Karpas-422 (cell line): ENCODE data around the gene GALNT6. TPM values are rescaled to one million over a fixed set of nuclear protein-coding genes. Genes with fewer than 3 reads are reported as not detected.

Experiments used
- DNase-seq: peaks from one replicate; pipeline ENCODE4 v3.0.0-alpha.2; 2015
- H2AFZ ChIP-seq: fragments of 200-600 bp; sonication (generic); 2 replicates; pipeline ENCODE4 v1.6.1; 2014; ENCODE audit warnings: antibody characterized with exemption, low read length, mixed read lengths
- H3K27ac ChIP-seq: fragments of 200-600 bp; sonication (generic); 2 replicates; pipeline ENCODE4 v1.5.1; 2014; ENCODE audit warnings: mild to moderate bottlenecking, low read length, moderate library complexity
- H3K27me3 ChIP-seq: fragments of 200-600 bp; sonication (generic); 2 replicates; pipeline ENCODE4 v1.6.1; 2014; ENCODE audit warnings: low read length, mixed read lengths
- H3K36me3 ChIP-seq: fragments of 200-600 bp; sonication (generic); 2 replicates; pipeline ENCODE4 v1.6.1; 2014; ENCODE audit warnings: low read length, mixed read lengths; ENCODE audit not compliant: insufficient read depth
- H3K4me1 ChIP-seq: fragments of 200-600 bp; sonication (generic); 2 replicates; pipeline ENCODE4 v1.6.1; 2014; ENCODE audit warnings: mild to moderate bottlenecking, low read length, mixed read lengths
- H3K4me2 ChIP-seq: fragments of 200-600 bp; sonication (generic); 2 replicates; pipeline ENCODE4 v1.6.1; 2014; ENCODE audit warnings: low read length, low read depth, mild to moderate bottlenecking; ENCODE audit not compliant: poor library complexity, severe bottlenecking
- H3K4me3 ChIP-seq: fragments of 200-600 bp; sonication (generic); 2 replicates; pipeline ENCODE4 v1.5.1; 2014; ENCODE audit warnings: mild to moderate bottlenecking, antibody characterized with exemption, low read length, mixed read lengths
- H3K79me2 ChIP-seq: fragments of 200-600 bp; sonication (generic); 2 replicates; pipeline ENCODE4 v1.6.1; 2014; ENCODE audit warnings: mild to moderate bottlenecking, low read length, mixed read lengths
- H3K9ac ChIP-seq: fragments of 200-600 bp; sonication (generic); 2 replicates; pipeline ENCODE4 v1.6.0; 2014; ENCODE audit warnings: low read length
- H3K9me2 ChIP-seq: fragments of 200-600 bp; sonication (generic), shearing (Covaris generic); replicated peaks from 2 replicates; pipeline ENCODE4 v1.6.0; 2014; ENCODE audit warnings: mild to moderate bottlenecking, low read length, moderate library complexity; ENCODE audit not compliant: insufficient read depth
- H3K9me3 ChIP-seq: fragments of 300-700, 200-600 bp; sonication (generic); 2 replicates; pipeline ENCODE4 v1.6.1; 2014; ENCODE audit warnings: low read length, mixed read lengths
- H4K20me1 ChIP-seq: fragments of 200-600 bp; sonication (generic); 2 replicates; pipeline ENCODE4 v1.6.1; 2014; ENCODE audit warnings: mild to moderate bottlenecking, antibody characterized with exemption, low read length, low read depth; ENCODE audit not compliant: insufficient read depth
- total RNA-seq: library from RNA; depleted of rRNA; stranded (reverse); fragments of >200 nt; shearing (Covaris generic); gene quantifications from 2 replicates; pipeline ENCODE4 v1.2.3, GENCODE V29; 2014; ENCODE audit warnings: low replicate concordance

Gene GALNT6
- total RNA-seq, 1 experiment from 2014 or later: 9.1 TPM

GRCh38 chr12:51323966-51324895, 67.0 kb downstream of the GALNT6 start, which contains the start of gene BIN2:
Gene BIN2 (minus strand): TSS chr12:51324174. CDS start chr12:51324102, 72 bp downstream.
- Histone ChIP-seq H3K4me1 (peaks cover 31% of the 10 kb centered on the region), H3K27me3 (no peaks in the 10 kb centered on the region), H4K20me1 (no peaks in the 10 kb centered on the region), H3K79me2 (no peaks in the 10 kb centered on the region), H3K9me2 (no peaks in the 10 kb centered on the region), H3K9me3 (no peaks in the 10 kb centered on the region), H2AFZ (peak within 1 kb of the TSS; percentile 88), H3K4me3 (peak within 1 kb of the TSS; percentile 72), H3K4me2 (peak within 1 kb of the TSS; percentile 95), H3K27ac (no peak within 1 kb of the TSS), H3K9ac (peak within 1 kb of the TSS; percentile 75), H3K36me3 (no peaks in the 10 kb centered on the region)
- peak; percentile 86 for DNase-seq

GRCh38 chr12:51323317-51323960, 67.8 kb downstream of the GALNT6 start:
- Histone ChIP-seq H3K9me3 (no peaks in the 10 kb centered on the region), H3K27me3 (no peaks in the 10 kb centered on the region), H3K4me1 (peaks cover 35% of the 10 kb centered on the region), H3K27ac (no peak overlapping the region), H2AFZ (peak overlapping the region; percentile 88), H3K4me2 (peak overlapping the region; percentile 95), H3K9me2 (no peaks in the 10 kb centered on the region), H4K20me1 (no peaks in the 10 kb centered on the region), H3K4me3 (peak overlapping the region; percentile 72), H3K9ac (peak overlapping the region; percentile 75), H3K36me3 (no peaks in the 10 kb centered on the region), H3K79me2 (no peaks in the 10 kb centered on the region)
- DNase-seq: no peak

GRCh38 chr12:51322452-51322851, 68.8 kb downstream of the GALNT6 start:
- H3K9ac ChIP-seq: no peak overlapping the region
- no peaks in the 10 kb centered on the region for H3K9me2 ChIP-seq
- H3K36me3 ChIP-seq: no peaks in the 10 kb centered on the region
- H3K27ac ChIP-seq: no peak overlapping the region
- H3K27me3 ChIP-seq: no peaks in the 10 kb centered on the region
- H3K9me3 ChIP-seq: no peaks in the 10 kb centered on the region
- H3K4me3 ChIP-seq: no peak overlapping the region; the same call in 1 of the 2 replicates
- H2AFZ ChIP-seq: no peak overlapping the region
- H4K20me1 ChIP-seq: no peaks in the 10 kb centered on the region
- H3K4me2 ChIP-seq: no peak overlapping the region
- no peak for DNase-seq
- no peaks in the 10 kb centered on the region for H3K79me2 ChIP-seq
- H3K4me1 ChIP-seq: peaks cover 35% of the 10 kb centered on the region

- Histone ChIP-seq H3K4me2 (no peak overlapping the region), H3K4me3 (no peak overlapping the region), H3K9ac (no peak overlapping the region), H3K9me2 (no peaks in the 10 kb centered on the region), H4K20me1 (no peaks in the 10 kb centered on the region), H3K27me3 (no peaks in the 10 kb centered on the region), H2AFZ (no peak overlapping the region), H3K79me2 (no peaks in the 10 kb centered on the region), H3K4me1 (peaks cover 31% of the 10 kb centered on the region), H3K9me3 (no peaks in the 10 kb centered on the region), H3K36me3 (no peaks in the 10 kb centered on the region), H3K27ac (no peak overlapping the region)
- no peak for DNase-seq
Measured at GRCh38 chr12:51321882-51322281, 69.3 kb downstream of the GALNT6 start.

GRCh38 chr12:51320695-51321320, 70.4 kb downstream of the GALNT6 start:
- no peak for DNase-seq
- Histone ChIP-seq H3K4me2 (no peak overlapping the region), H3K36me3 (no peaks in the 10 kb centered on the region)

GRCh38 chr12:51320311-51320694, 70.9 kb downstream of the GALNT6 start:
- no peaks in the 10 kb centered on the region for H3K9me3 ChIP-seq

More at GRCh38 chr12:51320695-51321320, 70.4 kb downstream of the GALNT6 start:
- Histone ChIP-seq H3K9me2 (no peaks in the 10 kb centered on the region), H3K27me3 (no peaks in the 10 kb centered on the region), H3K4me1 (peaks cover 22% of the 10 kb centered on the region), H3K4me3 (no peak overlapping the region), H3K9me3 (no peaks in the 10 kb centered on the region), H3K27ac (no peak overlapping the region), H2AFZ (no peak overlapping the region), H3K9ac (no peak overlapping the region), H3K79me2 (no peaks in the 10 kb centered on the region), H4K20me1 (no peaks in the 10 kb centered on the region)

GRCh38 chr12:51318846-51319599, 72.2 kb downstream of the GALNT6 start:
- Histone ChIP-seq H4K20me1 (no peaks in the 10 kb centered on the region), H3K9ac (no peak overlapping the region), H3K27me3 (no peaks in the 10 kb centered on the region), H3K9me3 (no peaks in the 10 kb centered on the region), H3K4me1 (peaks cover 19% of the 10 kb centered on the region), H3K79me2 (no peaks in the 10 kb centered on the region), H3K9me2 (no peaks in the 10 kb centered on the region), H3K27ac (no peak overlapping the region), H3K36me3 (no peaks in the 10 kb centered on the region), H3K4me3 (no peak overlapping the region), H3K4me2 (no peak overlapping the region), H2AFZ (peak overlapping the region; percentile 21; the same call in 1 of the 2 replicates)
- DNase-seq: no peak

More at GRCh38 chr12:51320311-51320694, 70.9 kb downstream of the GALNT6 start:
- H4K20me1 ChIP-seq: no peaks in the 10 kb centered on the region
- H3K9me2 ChIP-seq: no peaks in the 10 kb centered on the region
- peaks cover 22% of the 10 kb centered on the region for H3K4me1 ChIP-seq
- H3K36me3 ChIP-seq: no peaks in the 10 kb centered on the region
- no peak overlapping the region for H3K27ac ChIP-seq
- no peak overlapping the region for H3K9ac ChIP-seq
- H3K4me3 ChIP-seq: no peak overlapping the region
- H3K79me2 ChIP-seq: no peaks in the 10 kb centered on the region
- no peak overlapping the region for H3K4me2 ChIP-seq
- no peak overlapping the region for H2AFZ ChIP-seq
- DNase-seq: no peak
- no peaks in the 10 kb centered on the region for H3K27me3 ChIP-seq
